Measurements from ENCODE around the gene CHRD. TPM values are rescaled to one million over a fixed set of nuclear protein-coding genes. Genes with fewer than 3 reads are reported as not detected.

The CHRD gene
- total RNA-seq (2022; extraction: Qiagen RNA extraction) = 0.19 to 0.29 TPM (median 0.23 TPM) in 5 replicates

DNA sequence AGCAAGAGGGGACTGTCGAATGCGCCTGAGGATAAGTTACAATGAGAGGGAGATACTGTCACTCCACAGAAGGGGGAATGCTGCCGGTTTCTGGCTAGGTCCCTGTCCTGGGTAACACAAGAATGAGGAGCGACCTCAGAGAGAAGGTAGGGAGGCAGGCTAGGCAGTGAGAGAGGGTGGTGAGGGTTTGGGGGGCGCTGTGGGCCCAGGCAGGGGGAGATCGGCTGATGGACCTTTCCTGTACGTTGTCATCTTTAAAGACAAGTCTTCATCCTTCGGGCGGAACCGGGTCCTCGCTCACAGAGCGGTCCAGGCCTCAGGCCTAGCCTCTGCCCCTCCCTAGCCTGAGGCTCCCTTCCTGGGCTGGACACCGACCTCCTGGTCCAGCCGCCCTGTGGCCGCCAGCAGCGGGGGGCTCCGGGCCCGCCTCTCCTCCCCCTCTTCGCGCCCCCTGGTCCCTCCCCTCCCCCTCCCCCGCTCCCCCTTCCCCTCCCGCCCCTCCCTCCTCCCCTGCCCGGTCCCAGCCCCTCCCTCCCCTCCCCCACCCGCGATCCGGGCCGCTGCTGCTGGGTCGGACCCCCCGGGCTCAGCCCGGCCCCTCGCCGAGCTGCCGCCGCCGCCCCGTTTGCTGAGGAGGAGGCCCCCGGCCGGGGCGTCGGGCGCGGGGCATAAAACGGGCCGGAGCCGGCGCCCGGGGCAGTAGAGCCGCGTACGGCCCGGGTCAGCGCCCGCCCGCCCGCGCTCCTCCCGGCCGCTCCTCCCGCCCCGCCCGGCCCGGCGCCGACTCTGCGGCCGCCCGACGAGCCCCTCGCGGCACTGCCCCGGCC lies at the start of gene CHRD:
TSS of gene CHRD (plus strand) at position 697 of the 827 bp plus-strand sequence. CDS start 265 bp downstream, outside the sequence.

DNA sequence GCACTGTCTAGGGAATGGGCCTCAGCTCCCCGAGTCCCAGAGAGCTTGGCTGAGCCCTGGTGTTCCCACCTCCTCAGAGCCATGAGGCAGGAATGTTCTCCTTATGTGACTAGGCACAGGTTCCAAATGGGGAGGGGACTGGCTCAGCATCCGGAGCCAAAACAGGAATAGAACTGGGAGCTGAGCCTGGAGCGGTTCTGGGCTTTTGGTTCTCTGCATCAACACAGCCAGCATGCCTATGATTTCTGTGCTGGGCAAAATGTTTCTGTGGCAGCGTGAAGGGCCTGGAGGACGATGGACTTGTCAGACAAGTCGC lies 42.5 kb upstream of the CHRD start, which contains the start of gene FAM131A:
TSS of gene FAM131A (plus strand) at position 202 of the 316 bp plus-strand sequence. CDS start at position 233, 31 bp downstream.

DNA sequence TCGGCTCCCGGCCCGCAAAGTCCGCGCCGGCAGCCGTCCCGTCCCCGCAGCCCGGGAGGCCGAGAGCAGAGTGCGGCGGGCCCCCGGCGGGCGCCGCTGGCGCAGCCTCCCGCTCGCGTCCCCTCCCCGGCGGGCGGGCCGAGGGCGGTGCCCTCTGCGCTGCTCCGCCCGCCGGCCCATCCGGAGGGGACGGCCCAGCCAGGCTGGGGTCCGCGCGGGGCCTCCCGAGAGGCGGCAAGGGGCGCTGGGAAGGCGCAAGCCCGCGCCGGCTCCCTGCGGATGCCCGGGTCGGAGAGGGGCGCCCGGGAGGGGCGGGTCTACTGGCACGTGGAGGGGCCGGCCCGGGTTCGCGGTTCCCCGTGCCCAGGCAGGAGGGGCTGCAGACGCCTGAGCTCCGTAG lies 18.3 kb upstream of the CHRD start, which contains the start of the genes CLCN2 and POLR2H:
TSS of gene CLCN2 (minus strand) at position 74 of the 400 bp plus-strand sequence. CDS start 126 bp downstream, outside the sequence.
TSS of gene POLR2H (plus strand) at position 179 of the 400 bp plus-strand sequence. CDS start 1,783 bp downstream, outside the sequence.

GRCh38 chr3:184377882-184378445 lies 1.9 kb upstream of the CHRD start, which contains the start of gene THPO:
TSS of gene THPO (minus strand) at chr3:184378207. CDS start at chr3:184376259, 1,948 bp downstream.

Other genes with a start within 250 kb of the CHRD start
- gene EIF2B5, start 244.7 kb upstream of the CHRD start, total RNA-seq (2022; extraction: Qiagen RNA extraction) = 24.7 to 26.9 TPM (median 26.3 TPM) in 5 replicates
- gene DVL3, start 224.7 kb upstream of the CHRD start, total RNA-seq (2022; extraction: Qiagen RNA extraction) = 14.7 to 28.1 TPM (median 25.7 TPM) in 5 replicates
- 277 to 297 TPM (median 292 TPM) in 5 replicates for gene AP2M1, start 205.2 kb upstream of the CHRD start, total RNA-seq (2022; extraction: Qiagen RNA extraction)
- gene ABCF3, start 193.9 kb upstream of the CHRD start, total RNA-seq (2022; extraction: Qiagen RNA extraction) = 30.0 to 37.4 TPM (median 33.1 TPM) in 5 replicates
- 0.20 to 0.50 TPM (median 0.39 TPM) in 5 replicates for gene VWA5B2, start 150.5 kb upstream of the CHRD start, total RNA-seq (2022; extraction: Qiagen RNA extraction)
- 53.0 to 83.1 TPM (median 72.0 TPM) in 5 replicates for gene ALG3, start 131.1 kb upstream of the CHRD start, total RNA-seq (2022; extraction: Qiagen RNA extraction)
- 8.6 to 11.5 TPM (median 10.0 TPM) in 5 replicates for gene EEF1AKMT4, start 130.4 kb upstream of the CHRD start, total RNA-seq (2022; extraction: Qiagen RNA extraction)
- 0.96 to 2.0 TPM (median 1.5 TPM) in 5 replicates for gene CAMK2N2, start 118.5 kb upstream of the CHRD start, total RNA-seq (2022; extraction: Qiagen RNA extraction)
- gene ECE2, start 104.0 kb upstream of the CHRD start, total RNA-seq (2022; extraction: Qiagen RNA extraction) = not detected in 5 replicates
- gene PSMD2, start 80.8 kb upstream of the CHRD start, total RNA-seq (2022; extraction: Qiagen RNA extraction) = 257 to 391 TPM (median 283 TPM) in 5 replicates
- gene EIF4G1, start 65.4 kb upstream of the CHRD start, total RNA-seq (2022; extraction: Qiagen RNA extraction) = 243 to 299 TPM (median 295 TPM) in 5 replicates
- 7.5 to 10.5 TPM (median 9.4 TPM) in 5 replicates for gene FAM131A, start 42.5 kb upstream of the CHRD start, total RNA-seq (2022; extraction: Qiagen RNA extraction)
- 2.9 to 5.4 TPM (median 4.7 TPM) in 5 replicates for gene CLCN2, start 18.4 kb upstream of the CHRD start, total RNA-seq (2022; extraction: Qiagen RNA extraction)
- gene POLR2H, start 18.3 kb upstream of the CHRD start, total RNA-seq (2022; extraction: Qiagen RNA extraction) = 65.2 to 72.1 TPM (median 66.4 TPM) in 5 replicates
- 0.08 to 0.11 TPM in 2 of 5 replicates, not detected in the others for gene THPO, start 1.8 kb upstream of the CHRD start, total RNA-seq (2022; extraction: Qiagen RNA extraction)
- gene EPHB3, start 181.7 kb downstream of the CHRD start, total RNA-seq (2022; extraction: Qiagen RNA extraction) = 0.17 to 0.45 TPM (median 0.26 TPM) in 5 replicates

All from A549 treated with dexamethasone at 1 μM for 4 hours (cell line).